ENCODE results near the gene SMCO2. TPM values are rescaled to one million over a fixed set of nuclear protein-coding genes. Genes with fewer than 3 reads are reported as not detected.
A peak's percentile ranks its signal among the peaks of the same experiment; 100 is the strongest.

SMCO2 gene
- polyA plus RNA-seq, 3 donors, result 0.23 to 0.92 (median 0.50) TPM

DNA sequence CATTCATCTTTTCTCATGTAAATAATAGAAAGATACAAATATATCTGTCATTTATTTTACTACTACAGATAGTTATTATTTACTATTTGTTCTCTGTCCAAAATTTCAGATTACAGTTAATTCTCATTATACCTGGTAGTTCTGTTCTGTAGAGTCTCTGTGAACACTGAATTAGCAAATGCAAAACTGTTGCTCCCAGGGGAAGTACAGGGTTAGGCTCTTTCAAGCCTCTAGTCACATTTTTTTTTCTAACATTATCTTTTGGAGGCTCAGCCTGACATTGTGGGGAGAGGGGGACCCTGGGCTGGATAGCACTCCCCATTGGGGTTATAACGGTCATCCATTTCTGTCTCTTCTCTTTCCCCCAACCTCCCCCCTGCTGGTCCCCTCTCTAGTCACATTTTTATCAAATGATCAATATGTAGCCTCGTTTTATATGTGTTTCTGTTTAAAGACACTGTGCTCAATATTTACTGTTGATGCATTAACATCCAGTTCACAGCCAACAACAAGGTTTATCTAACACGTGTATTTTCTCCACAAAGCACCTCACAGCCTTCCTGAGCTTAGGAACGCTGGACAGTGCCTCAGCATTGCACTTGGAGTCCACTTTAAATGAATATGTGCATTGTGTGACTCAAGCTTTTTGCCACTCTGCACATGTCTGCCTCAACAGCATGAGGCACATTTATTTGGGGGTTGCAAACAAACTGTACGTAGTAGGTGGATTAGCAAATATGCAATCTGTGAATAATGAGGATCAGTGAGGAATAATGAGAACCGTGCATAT is 4.7 kb downstream of the SMCO2 start:
- no peak for DNase-seq

DNA sequence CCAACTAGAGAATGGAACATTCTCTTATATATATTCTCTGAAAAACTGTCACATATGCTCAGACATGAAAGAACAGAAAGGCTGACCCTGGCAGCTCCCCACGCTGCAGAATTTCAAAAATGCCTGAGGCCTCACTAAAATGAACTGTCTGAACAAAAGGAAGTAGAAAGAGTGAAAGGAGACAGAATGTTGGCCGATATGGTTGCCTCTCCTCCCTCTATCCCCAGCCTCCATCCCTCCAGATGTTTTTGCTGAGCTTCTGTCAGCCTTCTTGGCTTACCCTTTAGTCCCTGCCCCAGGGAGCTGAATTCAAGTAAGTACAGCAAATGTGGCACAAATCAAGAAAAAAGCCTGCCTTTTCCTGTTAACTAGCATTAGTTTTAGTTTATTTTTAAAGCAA is 6.9 kb downstream of the SMCO2 start:
- no peak for DNase-seq

DNA sequence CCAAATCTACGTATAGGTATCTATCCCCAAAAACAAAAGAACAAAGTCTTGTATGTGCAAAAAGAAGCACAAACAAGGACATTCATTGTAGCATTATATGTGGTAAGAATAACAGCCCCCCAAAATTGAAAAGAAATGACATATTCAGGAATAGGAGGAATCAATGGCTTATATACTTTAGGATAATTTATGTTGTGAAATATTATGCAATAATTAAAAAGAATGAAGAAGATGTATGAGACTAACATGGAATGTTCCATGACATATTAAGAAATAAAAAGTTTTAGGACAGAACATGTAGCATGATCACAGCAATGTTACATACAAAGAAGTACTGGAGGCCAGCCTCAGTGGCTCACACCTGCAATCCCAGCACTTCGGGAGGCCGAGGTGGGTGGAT is 9.1 kb downstream of the SMCO2 start:
- no peak for DNase-seq

GRCh38 chr12:27456618-27457017 is 10.1 kb downstream of the SMCO2 start:
- no peak for DNase-seq

GRCh38 chr12:27460471-27460978 is 14.0 kb downstream of the SMCO2 start:
- no peak for DNase-seq

- DNase-seq, result peak; percentile 48
Measured at GRCh38 chr12:27462151-27462694, 15.7 kb downstream of the SMCO2 start.

DNA sequence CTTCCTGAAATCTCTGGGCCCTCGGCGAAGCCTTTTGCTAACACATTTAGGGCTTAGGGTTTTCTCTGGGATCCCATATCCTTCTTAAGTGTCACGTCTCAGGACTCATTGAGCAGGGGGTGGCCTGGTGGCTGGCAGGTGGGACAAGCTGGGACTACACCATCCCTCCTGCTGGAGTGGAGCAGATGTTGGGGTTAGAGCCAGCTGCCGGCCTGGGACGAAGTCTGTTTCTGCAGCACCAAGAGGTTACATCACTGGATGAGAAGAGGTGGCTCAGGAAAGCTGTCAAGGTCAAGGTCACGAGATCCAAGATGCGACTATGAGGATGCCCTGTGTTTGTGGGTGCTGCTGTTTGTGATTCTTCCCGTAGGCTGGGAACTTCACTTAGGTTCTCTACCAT is 16.3 kb downstream of the SMCO2 start:
- DNase-seq, result no peak

DNA sequence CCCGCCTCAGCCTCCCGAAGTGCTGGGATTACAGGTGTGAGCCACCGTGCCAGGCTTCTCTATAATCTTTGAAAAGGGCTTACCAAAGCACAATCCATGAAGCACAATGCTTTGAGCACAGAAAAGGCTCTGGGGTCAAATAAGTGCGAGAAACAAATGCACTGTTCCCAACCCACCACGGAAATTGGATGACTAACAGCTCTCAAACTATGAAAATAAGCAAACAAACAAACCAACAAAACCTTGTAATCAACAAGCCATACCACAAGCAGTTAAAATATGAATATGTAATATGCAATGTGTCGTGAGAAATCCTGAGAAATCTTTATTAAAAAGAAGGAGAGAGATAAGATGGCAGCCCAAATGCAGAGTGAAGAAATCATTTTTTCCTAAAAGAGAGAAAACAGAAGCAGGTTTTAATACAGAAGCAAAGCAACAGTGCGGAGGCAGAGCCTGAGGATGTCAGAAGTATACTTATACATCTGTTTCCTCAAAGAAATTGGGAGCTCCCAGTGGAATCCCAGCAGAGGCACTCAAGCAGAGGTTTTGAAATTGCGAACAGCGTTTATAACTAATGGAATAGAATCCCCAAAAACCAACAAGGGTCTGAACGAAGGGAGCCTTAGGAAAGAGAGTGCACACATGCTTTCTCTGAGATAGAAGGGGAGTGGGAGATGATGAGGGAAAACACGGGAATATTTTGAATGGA is 17.1 kb downstream of the SMCO2 start:
- no peak for DNase-seq

- DNase-seq, result no peak
Measured at GRCh38 chr12:27464220-27464554, 17.7 kb downstream of the SMCO2 start.

- no peak for DNase-seq
Measured at GRCh38 chr12:27467641-27468040, 21.1 kb downstream of the SMCO2 start.

DNA sequence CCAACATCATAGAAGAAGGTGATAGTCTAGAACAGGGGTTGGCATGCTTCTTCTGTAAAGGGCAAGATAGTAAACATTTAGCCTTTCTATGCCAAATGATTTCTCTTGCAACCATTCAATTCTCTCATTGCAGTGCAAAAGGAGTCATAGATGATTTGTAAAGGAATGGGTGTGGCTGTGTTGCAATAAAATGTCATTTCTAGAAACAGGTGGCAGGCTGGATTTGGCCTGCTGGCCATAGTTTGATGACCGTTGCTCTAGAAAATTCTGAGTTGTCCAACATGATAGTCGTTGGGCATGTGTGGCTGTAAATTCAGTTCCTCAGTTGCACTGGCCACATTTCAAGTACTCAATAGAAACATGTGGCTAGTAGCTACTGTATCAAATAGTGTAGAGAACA is 21.7 kb downstream of the SMCO2 start:
- DNase-seq, result no peak

DNA sequence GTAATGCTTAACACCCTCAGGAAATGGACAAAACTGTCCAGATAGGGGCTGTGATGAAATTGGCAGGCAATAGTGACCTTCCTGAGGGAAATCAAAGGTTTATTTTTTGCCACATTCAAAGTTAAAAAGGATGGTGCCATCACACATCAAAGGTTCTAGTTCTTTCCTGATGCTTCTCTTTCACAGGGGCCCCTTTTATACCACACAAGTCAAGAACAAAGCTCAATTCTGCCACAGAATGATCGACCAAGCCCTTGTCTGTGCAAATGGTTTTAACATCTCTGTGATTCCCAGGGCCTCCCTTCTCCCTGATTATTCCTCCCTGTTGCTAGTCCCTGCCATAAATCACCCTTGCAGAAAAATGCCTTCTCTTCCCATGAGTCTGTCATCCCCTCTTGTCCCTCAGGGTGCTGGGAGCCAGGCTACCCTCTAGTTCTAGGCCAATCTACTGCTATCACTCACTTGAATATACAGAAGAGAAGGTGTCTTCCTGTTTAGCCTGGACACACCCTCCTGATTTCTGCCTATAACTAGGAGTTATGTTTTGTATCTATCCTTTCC is 22.7 kb downstream of the SMCO2 start:
- DNase-seq, result no peak

DNA sequence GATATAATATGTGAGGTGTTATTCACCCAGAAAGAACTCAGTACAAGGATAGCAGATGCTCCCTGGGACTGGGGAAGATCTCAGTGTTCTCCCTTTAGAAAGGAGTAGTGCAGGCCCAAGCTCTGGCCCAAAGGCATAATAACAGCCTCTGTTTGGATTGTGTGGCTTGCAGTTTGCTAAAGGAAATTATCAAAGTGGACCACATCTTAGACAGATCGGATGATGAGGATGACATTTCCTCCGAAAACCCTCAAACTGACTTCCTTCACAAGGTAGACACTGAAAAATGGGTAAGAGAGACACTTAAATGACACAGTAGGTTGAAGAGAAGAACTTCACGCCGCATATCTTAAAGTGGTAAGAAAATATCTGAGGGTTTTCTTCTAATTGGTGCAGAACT is 26.1 kb downstream of the SMCO2 start:
- DNase-seq, result no peak

- DNase-seq, result no peak
Measured at GRCh38 chr12:27474344-27474743, 27.8 kb downstream of the SMCO2 start.

DNA sequence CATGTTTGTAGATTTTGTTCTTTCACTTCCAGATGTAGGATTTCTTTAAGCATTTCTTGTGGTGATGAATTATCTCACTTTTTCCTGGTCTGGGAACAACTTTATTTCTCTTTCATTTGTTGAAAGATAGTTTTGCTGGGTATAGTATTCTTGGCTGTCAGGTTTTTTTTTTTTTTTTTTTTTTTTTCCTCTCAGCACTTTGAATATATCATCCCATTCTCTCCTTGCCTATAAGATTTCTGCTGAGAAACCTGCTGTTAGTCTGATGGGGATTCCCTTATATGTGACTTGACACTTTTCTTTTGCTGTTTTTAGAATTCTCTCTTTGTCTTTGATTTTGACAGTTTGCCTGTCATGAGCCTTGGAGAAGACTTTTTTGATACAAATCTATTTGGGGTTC is 30.5 kb downstream of the SMCO2 start:
- no peak for DNase-seq

GRCh38 chr12:27478949-27479348 is 32.4 kb downstream of the SMCO2 start:
- no peak for DNase-seq

GRCh38 chr12:27480016-27480415 is 33.5 kb downstream of the SMCO2 start:
- DNase-seq, result no peak

DNA sequence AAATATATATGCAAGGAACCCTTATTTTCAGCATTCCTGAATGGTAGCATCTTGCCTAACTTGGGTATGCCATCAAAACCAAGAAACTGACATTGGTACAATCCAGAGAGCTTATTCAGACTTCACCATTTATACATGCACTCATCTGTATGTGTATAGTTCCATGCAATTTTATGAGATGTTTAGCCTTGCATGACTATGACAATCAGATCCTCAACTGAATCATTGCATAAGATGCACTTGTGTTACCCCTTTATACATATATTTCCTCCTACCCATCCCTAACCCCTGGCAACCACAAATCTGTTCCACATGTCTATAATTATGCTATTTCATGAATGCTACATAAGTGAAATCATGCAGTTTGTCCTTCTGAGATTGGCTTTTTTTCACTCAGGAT is 40.4 kb downstream of the SMCO2 start:
- DNase-seq, result no peak

- DNase-seq, result no peak
Measured at GRCh38 chr12:27488479-27488878, 41.9 kb downstream of the SMCO2 start.

DNA sequence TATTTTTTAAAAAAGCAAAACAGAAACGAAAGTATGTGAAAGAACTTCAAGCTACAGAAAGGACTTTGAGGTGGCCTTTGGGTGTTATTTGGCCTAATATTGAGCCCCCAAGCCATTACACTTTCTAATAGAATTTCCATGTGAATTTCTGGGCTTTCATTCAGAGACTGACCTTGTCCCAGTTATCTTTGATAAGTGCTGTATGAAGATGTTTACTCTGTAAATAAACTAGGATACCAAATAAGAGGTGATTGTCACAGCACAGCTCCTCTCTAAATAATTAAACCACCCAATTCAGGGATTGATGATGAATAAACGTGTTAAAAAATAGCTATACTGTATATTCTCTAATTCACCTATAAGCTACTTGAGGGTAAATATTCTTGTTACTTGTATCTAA is 44.7 kb downstream of the SMCO2 start:
- DNase-seq, result no peak

DNA sequence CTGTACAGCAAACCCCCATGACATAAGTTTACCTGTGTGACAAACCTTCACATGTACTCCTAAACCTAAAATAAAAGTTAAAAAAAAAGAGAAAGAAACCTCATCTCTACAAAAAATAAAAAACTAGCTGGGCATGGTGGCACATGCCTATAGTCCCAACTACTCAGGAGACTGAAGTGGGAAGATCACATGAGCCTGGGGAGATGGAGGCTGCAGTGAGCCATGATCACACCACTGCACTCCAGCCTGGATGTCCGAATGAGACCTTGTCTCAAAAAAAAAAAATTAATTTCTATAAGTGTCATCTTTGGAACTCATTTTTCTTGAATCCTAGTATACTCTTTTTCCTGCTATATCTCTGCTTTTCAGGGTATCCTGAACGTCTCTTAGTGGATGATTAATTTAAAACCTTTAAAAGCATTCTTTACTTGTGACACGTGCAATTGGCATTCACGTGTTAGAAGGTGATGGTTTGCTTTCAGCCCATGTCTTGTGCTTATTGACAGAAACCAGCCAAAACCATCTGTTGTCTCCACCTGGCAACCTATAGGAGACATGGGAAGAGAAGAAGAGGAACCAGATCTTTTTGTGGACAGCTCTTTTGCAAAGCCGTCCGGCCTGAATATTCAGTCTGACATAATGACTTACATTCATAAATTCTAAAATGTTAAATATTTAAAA is 46.9 kb downstream of the SMCO2 start:
- DNase-seq, result no peak

GRCh38 chr12:27497446-27497845 is 50.9 kb downstream of the SMCO2 start:
- DNase-seq, result no peak

Measured in renal pelvis (tissue), 4 donors.